Renal cortical epithelial cell (primary cell): ENCODE measurements around the gene CCDC63. TPM values are rescaled to one million over a fixed set of nuclear protein-coding genes. Genes with fewer than 3 reads are reported as not detected.
"Not testable (repeated sequence)": the region's sequence is repeated elsewhere in the genome, so short reads cannot be mapped to it uniquely, and the experiment has no call there.

Experiments used
- DNase-seq: peaks from one replicate; pipeline ENCODE4 v3.0.0-alpha.2; 2011; ENCODE audit warnings: low read depth
- total RNA-seq: library from RNA; depleted of rRNA; stranded (reverse); fragments of >200 nt; gene quantifications from 2 replicates; pipeline ENCODE4 v1.2.3, GENCODE V29; 2014

The CCDC63 gene
- total RNA-seq, 1 donor from 2014 or later, result not detected

- no peak for DNase-seq
Measured at GRCh38 chr12:110923192-110923591, 76.4 kb downstream of the CCDC63 start.

GRCh38 chr12:110923692-110924334, 77.0 kb downstream of the CCDC63 start:
- no peak for DNase-seq

GRCh38 chr12:110927546-110927945, 80.8 kb downstream of the CCDC63 start:
- DNase-seq, result no peak

GRCh38 chr12:110928700-110929099, 81.9 kb downstream of the CCDC63 start:
- no peak for DNase-seq

- DNase-seq, result no peak
Measured at GRCh38 chr12:110929818-110930217, 83.0 kb downstream of the CCDC63 start.

GRCh38 chr12:110930348-110931314, 83.8 kb downstream of the CCDC63 start:
- DNase-seq, result no peak

- DNase-seq, result peak; percentile 7
Measured at GRCh38 chr12:110931315-110931728, 84.5 kb downstream of the CCDC63 start.

GRCh38 chr12:110932046-110932445, 85.3 kb downstream of the CCDC63 start:
- DNase-seq, result no peak

GRCh38 chr12:110933326-110933974, 86.7 kb downstream of the CCDC63 start:
- DNase-seq, result no peak

GRCh38 chr12:110934093-110934852, 87.5 kb downstream of the CCDC63 start:
- peak; percentile 50 for DNase-seq

- DNase-seq, result no peak
Measured at GRCh38 chr12:110935588-110935987, 88.8 kb downstream of the CCDC63 start.

GRCh38 chr12:110936367-110937103, 89.7 kb downstream of the CCDC63 start:
- no peak for DNase-seq

- peak; percentile 6 for DNase-seq
Measured at GRCh38 chr12:110937104-110937641, 90.4 kb downstream of the CCDC63 start.

GRCh38 chr12:110940296-110940695, 93.5 kb downstream of the CCDC63 start:
- no peak for DNase-seq

GRCh38 chr12:110940933-110941332, 94.1 kb downstream of the CCDC63 start:
- no peak for DNase-seq

- no peak for DNase-seq
Measured at GRCh38 chr12:110941391-110941790, 94.6 kb downstream of the CCDC63 start.

- no peak for DNase-seq
Measured at GRCh38 chr12:110943373-110943772, 96.6 kb downstream of the CCDC63 start.

- DNase-seq, result no peak
Measured at GRCh38 chr12:110948041-110948440, 101.3 kb downstream of the CCDC63 start.

GRCh38 chr12:110950466-110950865, 103.7 kb downstream of the CCDC63 start:
- not testable (repeated sequence) for DNase-seq

- DNase-seq, result not testable (repeated sequence)
Measured at GRCh38 chr12:110950867-110951266, 104.1 kb downstream of the CCDC63 start.
